ENCODE measurements around the gene KIRREL1.
A peak's percentile ranks its signal among the peaks of the same experiment; 100 is the strongest.

The KIRREL1 gene

DNA sequence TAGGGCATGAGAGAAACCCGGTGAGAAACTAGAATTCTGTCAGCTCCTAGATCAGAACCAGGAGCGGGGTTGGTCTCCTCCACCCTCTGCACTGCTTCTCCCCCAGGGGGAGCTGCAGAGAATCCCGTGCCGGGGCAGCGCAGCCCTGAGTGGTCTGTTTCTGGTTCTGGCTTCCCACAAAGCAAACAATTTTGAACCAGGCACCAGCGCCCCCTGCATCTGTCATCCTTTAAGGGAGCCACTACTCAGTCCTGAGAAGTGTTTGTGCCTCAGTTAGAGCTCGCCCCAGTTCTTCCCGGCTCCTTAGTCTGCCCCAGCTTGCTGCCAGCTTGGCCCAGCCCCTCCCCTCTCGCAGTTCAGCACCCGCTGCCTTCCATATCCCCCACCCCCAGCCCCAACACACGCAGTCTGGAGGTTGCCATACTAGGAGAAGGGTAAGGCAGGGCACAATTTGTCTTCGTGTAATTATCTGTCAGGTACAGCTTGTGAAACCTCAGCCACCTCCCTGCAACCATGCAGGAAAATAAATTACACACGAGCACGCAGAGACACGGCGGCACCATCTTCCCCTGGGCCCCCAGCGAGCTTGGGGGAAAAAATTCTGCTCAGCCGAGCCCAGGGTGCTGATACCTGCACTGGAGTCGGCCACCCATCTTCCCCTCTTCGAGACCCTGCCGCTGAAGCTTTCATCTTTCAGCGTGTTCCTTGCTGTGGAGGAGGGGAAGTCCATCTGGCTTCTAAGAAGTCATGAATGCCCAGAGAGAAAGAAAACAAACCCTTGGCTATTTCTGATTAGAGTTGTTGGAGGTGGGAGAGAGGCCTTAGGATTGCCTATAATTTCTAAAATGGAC is 124.6 kb downstream of the KIRREL1 start:
- no peak for DNase-seq (ENCODE audit: extremely low read depth, insufficient read length)
- peak; percentile 52 for TF ChIP-seq CTCF (IDR thresholded peaks at IDR 0.05; ENCODE audit: insufficient read depth, low read length, poor library complexity, severe bottlenecking)
- Histone ChIP-seq H3K27me3 (replicated peaks; ENCODE audit: control insufficient read depth, insufficient read depth, low read length) (peaks cover 2% of the 10 kb centered on the region), H3K36me3 (ENCODE audit: control insufficient read depth, insufficient read depth, low read length) (no peaks in the 10 kb centered on the region), H3K4me3 (replicated peaks; ENCODE audit: low read depth, low read length) (no peak overlapping the region)

DNA sequence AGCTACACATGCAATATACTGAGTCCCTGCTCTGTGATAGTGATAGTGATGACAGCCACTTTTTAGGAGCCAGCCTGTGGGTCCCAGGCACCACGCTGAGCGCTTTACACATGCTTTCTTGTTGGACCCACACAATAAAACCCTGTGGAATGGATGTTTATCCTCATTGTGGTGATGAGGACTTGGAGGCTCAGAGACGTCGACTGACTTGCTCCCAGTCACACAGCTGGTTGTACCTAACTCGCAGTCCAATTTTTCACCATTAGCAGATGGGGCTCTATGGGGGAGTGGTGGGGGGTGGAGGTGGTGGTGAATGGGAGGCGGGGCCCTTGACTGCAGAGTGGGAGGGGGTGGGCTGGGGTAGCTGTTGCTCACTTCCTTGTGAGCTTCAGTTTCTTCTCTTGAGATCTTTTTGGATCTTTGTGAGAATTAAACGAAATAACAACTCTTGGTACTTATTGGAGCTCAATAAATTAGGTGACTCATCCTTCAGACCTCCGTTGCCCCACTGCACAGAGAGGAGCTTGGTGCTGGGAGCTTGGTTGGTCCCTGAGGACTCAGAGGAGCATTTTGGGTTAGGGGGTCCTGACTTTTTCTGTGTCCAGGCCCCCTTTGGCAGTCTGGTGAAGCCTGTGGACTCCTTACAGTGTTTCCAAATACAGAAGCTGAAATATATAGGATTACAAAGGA is 125.4 kb downstream of the KIRREL1 start:
- no peak for DNase-seq (ENCODE audit: extremely low read depth, insufficient read length)
- peaks cover 2% of the 10 kb centered on the region for H3K27me3 ChIP-seq (replicated peaks; ENCODE audit: control insufficient read depth, insufficient read depth, low read length)
- H3K36me3 ChIP-seq (ENCODE audit: control insufficient read depth, insufficient read depth, low read length): no peaks in the 10 kb centered on the region
- H3K4me3 ChIP-seq (replicated peaks; ENCODE audit: low read depth, low read length): no peak overlapping the region
- no peak for TF ChIP-seq CTCF (IDR thresholded peaks at IDR 0.05; ENCODE audit: insufficient read depth, low read length, poor library complexity, severe bottlenecking)

DNA sequence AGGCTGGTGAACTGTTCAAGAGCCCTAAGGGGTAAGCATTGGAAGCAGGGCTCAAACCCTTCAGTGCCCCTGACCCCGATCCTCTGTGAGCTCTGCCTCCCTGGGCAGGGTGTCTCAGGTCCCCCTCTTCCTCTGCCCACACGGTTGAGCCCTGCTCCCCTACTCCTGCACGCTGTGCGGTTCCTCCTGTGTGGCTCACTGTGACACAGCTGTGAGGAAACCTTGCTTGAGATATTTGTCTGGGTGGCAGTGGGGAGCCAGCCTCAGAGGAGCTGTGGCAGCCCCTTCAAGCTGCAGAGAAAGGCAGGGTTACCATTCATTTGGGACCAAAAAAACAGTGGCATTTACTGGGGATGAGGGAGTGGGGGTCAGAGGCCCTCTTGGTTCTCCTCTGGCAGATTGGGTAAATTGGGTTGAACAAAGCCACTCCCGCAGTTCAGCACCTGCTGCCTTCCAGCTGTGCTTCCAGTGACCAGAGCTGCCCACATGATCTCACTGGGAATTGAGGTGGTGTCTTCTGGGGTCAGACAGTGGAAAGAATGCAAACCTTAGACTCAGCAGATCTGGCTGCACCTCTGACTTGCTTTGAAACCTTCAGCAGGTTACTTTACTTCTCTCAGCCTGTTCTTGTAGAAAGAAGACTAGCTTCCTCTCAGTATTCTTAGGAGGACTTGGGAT is 126.7 kb downstream of the KIRREL1 start:
- peaks cover 2% of the 10 kb centered on the region for H3K27me3 ChIP-seq (replicated peaks; ENCODE audit: control insufficient read depth, insufficient read depth, low read length)
- no peak for TF ChIP-seq CTCF (IDR thresholded peaks at IDR 0.05; ENCODE audit: insufficient read depth, low read length, poor library complexity, severe bottlenecking)
- no peak for DNase-seq (ENCODE audit: extremely low read depth, insufficient read length)
- H3K4me3 ChIP-seq (replicated peaks; ENCODE audit: low read depth, low read length): no peak overlapping the region
- no peaks in the 10 kb centered on the region for H3K36me3 ChIP-seq (ENCODE audit: control insufficient read depth, insufficient read depth, low read length)

- TF ChIP-seq CTCF (IDR thresholded peaks at IDR 0.05; ENCODE audit: insufficient read depth, low read length, poor library complexity, severe bottlenecking): peak; percentile 77
- no peak for DNase-seq (ENCODE audit: extremely low read depth, insufficient read length)
These were observed 128.3 kb downstream of the KIRREL1 start for GRCh38 chr1:158121604-158122254.

GRCh38 chr1:158122833-158123388 is 129.5 kb downstream of the KIRREL1 start:
- H3K4me3 ChIP-seq (replicated peaks; ENCODE audit: low read depth, low read length): no peak overlapping the region
- no peak for TF ChIP-seq CTCF (IDR thresholded peaks at IDR 0.05; ENCODE audit: insufficient read depth, low read length, poor library complexity, severe bottlenecking)
- H3K27me3 ChIP-seq (replicated peaks; ENCODE audit: control insufficient read depth, insufficient read depth, low read length): peaks cover 2% of the 10 kb centered on the region
- no peaks in the 10 kb centered on the region for H3K36me3 ChIP-seq (ENCODE audit: control insufficient read depth, insufficient read depth, low read length)
- no peak for DNase-seq (ENCODE audit: extremely low read depth, insufficient read length)

More at GRCh38 chr1:158121604-158122254, 128.3 kb downstream of the KIRREL1 start:
- peaks cover 2% of the 10 kb centered on the region for H3K27me3 ChIP-seq (replicated peaks; ENCODE audit: control insufficient read depth, insufficient read depth, low read length)
- H3K36me3 ChIP-seq (ENCODE audit: control insufficient read depth, insufficient read depth, low read length): no peaks in the 10 kb centered on the region
- no peak overlapping the region for H3K4me3 ChIP-seq (replicated peaks; ENCODE audit: low read depth, low read length)
